Activated CD8-positive, alpha-beta T cell treated with anti-CD3 and anti-CD28 coated beads for 36 hours (primary cell): ENCODE data around the gene C10orf67. TPM values are rescaled to one million over a fixed set of nuclear protein-coding genes. Genes with fewer than 3 reads are reported as not detected.
A peak's percentile ranks its signal among the peaks of the same experiment; 100 is the strongest.

ENCODE experiments used
- ATAC-seq: fragments of 200-7000 bp; cut with Tn5 transposase; one replicate; pipeline ENCODE4 v1.10.0; 2021; ENCODE audit warnings: mild to moderate bottlenecking, moderate library complexity
- CTCF ChIA-PET: fragments of 350-600 bp; sonication (Branson Sonifier 250); formaldehyde crosslinking; loops from one replicate; lab custom pipeline; 2021; ENCODE audit warnings: antibody characterized with exemption; lab: Charles Lee
- POLR2A ChIA-PET: fragments of 350-600 bp; sonication (Branson Sonifier 250); formaldehyde crosslinking; loops from one replicate; lab custom pipeline; 2021; ENCODE audit warnings: antibody characterized with exemption; lab: Charles Lee
- DNase-seq: peaks from one replicate; pipeline ENCODE4 v3.0.0-alpha.2; 2020
- H3K27ac Mint-ChIP-seq: one replicate; pipeline ENCODE4 v1.8.0; 2021; ENCODE audit warnings: mild to moderate bottlenecking, mixed read lengths
- H3K27me3 Mint-ChIP-seq: one replicate; pipeline ENCODE4 v1.8.0; 2021; ENCODE audit warnings: mixed read lengths
- H3K36me3 Mint-ChIP-seq: one replicate; pipeline ENCODE4 v1.8.0; 2021; ENCODE audit warnings: low read depth, mixed read lengths
- H3K4me1 Mint-ChIP-seq: one replicate; pipeline ENCODE4 v1.8.0; 2021; ENCODE audit warnings: low read depth, mixed read lengths
- H3K4me3 Mint-ChIP-seq: one replicate; pipeline ENCODE4 v1.8.0; 2021; ENCODE audit warnings: mild to moderate bottlenecking, moderate library complexity, mixed read lengths
- H3K9me3 Mint-ChIP-seq: one replicate; pipeline ENCODE4 v1.8.0; 2021; ENCODE audit warnings: mixed read lengths
- CTCF ChIP-seq: fragments of 200-600 bp; IDR thresholded peaks from one replicate; pipeline ENCODE4 v1.8.0; 2022; ENCODE audit warnings: antibody characterized with exemption, mild to moderate bottlenecking
- intact Hi-C: fragments of 100-400 bp; cut with micrococcal nuclease; formaldehyde crosslinking; loops from one replicate; pipeline ENCODE4 v1.10.0; 2022
- total RNA-seq, 2 experiments: library from RNA; stranded (reverse); gene quantifications; one replicate each; pipeline ENCODE4 v1.2.3, GENCODE V29; 2021

Gene C10orf67
- total RNA-seq, 2 experiments from 2014 or later = 0.25 to 0.32 TPM

- intact Hi-C loops = no loop called here
- TF ChIP-seq CTCF = no peak
- H3K27me3 Mint-ChIP-seq = peaks cover 6% of the 10 kb centered on the region
- ATAC-seq = no peak
- no peak for DNase-seq
- no peak overlapping the region for H3K4me3 Mint-ChIP-seq
- no peaks in the 10 kb centered on the region for H3K9me3 Mint-ChIP-seq
- peak overlapping the region; percentile 45 for H3K27ac Mint-ChIP-seq
- peaks cover 39% of the 10 kb centered on the region for H3K4me1 Mint-ChIP-seq
- ChIA-PET CTCF (no interaction called here), POLR2A (no interaction called here)
- H3K36me3 Mint-ChIP-seq = no peaks in the 10 kb centered on the region
Observed at GRCh38 chr10:23342213-23342884, 2.2 kb downstream of the C10orf67 start.

- H3K36me3 Mint-ChIP-seq = no peaks in the 10 kb centered on the region
- ChIA-PET POLR2A (interaction anchor here (1.6 kb wide), 1 partner anchor 9 kb away, joined by 4 read pairs; no protein-coding TSS in a partner anchor), CTCF (interaction anchor here (1.1 kb wide), 1 partner anchor 188 kb away, joined by 3 read pairs; no protein-coding TSS in a partner anchor)
- ATAC-seq (peak; percentile 77), DNase-seq (peak; percentile 37)
- no peak overlapping the region for H3K4me3 Mint-ChIP-seq
- H3K27me3 Mint-ChIP-seq = peaks cover 6% of the 10 kb centered on the region
- peak overlapping the region; percentile 13 for H3K27ac Mint-ChIP-seq
- peaks cover 1% of the 10 kb centered on the region for H3K9me3 Mint-ChIP-seq
- no peak for TF ChIP-seq CTCF
- H3K4me1 Mint-ChIP-seq = peaks cover 42% of the 10 kb centered on the region
- intact Hi-C loops = no loop called here
Observed at GRCh38 chr10:23341004-23341403, 3.6 kb downstream of the C10orf67 start.

- intact Hi-C loops = no loop called here
- POLR2A ChIA-PET = interaction anchor here (1.6 kb wide), 1 partner anchor 8 kb away, joined by 4 read pairs; no protein-coding TSS in a partner anchor
Observed at GRCh38 chr10:23340354-23340753, 4.2 kb downstream of the C10orf67 start.

GRCh38 chr10:23338886-23339285, 5.7 kb downstream of the C10orf67 start:
- H3K27me3 Mint-ChIP-seq = no peaks in the 10 kb centered on the region
- peaks cover 47% of the 10 kb centered on the region for H3K4me1 Mint-ChIP-seq
- peaks cover 1% of the 10 kb centered on the region for H3K9me3 Mint-ChIP-seq
- ATAC-seq (no peak), DNase-seq (no peak)
- ChIA-PET POLR2A (no interaction called here), CTCF (no interaction called here)
- no peaks in the 10 kb centered on the region for H3K36me3 Mint-ChIP-seq
- no peak overlapping the region for H3K27ac Mint-ChIP-seq
- intact Hi-C loops = no loop called here
- TF ChIP-seq CTCF = no peak
- H3K4me3 Mint-ChIP-seq = no peak overlapping the region

More at GRCh38 chr10:23340354-23340753, 4.2 kb downstream of the C10orf67 start:
- Mint-ChIP-seq H3K27ac (peak overlapping the region; percentile 45), H3K36me3 (no peaks in the 10 kb centered on the region), H3K4me3 (no peak overlapping the region), H3K27me3 (peaks cover 2% of the 10 kb centered on the region), H3K9me3 (peaks cover 1% of the 10 kb centered on the region), H3K4me1 (peaks cover 47% of the 10 kb centered on the region)
- DNase-seq (no peak), ATAC-seq (no peak)
- TF ChIP-seq CTCF = no peak
- CTCF ChIA-PET = interaction anchor here (1.1 kb wide), 1 partner anchor 189 kb away, joined by 3 read pairs; no protein-coding TSS in a partner anchor

- POLR2A ChIA-PET = no interaction called here
- CTCF ChIA-PET = no interaction called here
- ATAC-seq (no peak), DNase-seq (no peak)
- intact Hi-C loops = no loop called here
- Mint-ChIP-seq H3K27me3 (no peaks in the 10 kb centered on the region), H3K4me3 (no peak overlapping the region), H3K27ac (no peak overlapping the region), H3K4me1 (peaks cover 47% of the 10 kb centered on the region), H3K9me3 (peaks cover 1% of the 10 kb centered on the region), H3K36me3 (no peaks in the 10 kb centered on the region)
- TF ChIP-seq CTCF = no peak
Observed at GRCh38 chr10:23338155-23338828, 6.3 kb downstream of the C10orf67 start.
